Fibroblast of lung (primary cell): ENCODE measurements around the gene SCN8A. TPM values are rescaled to one million over a fixed set of nuclear protein-coding genes. Genes with fewer than 3 reads are reported as not detected.

Experiments used
- DNase-seq, 2 donors: peaks; one replicate each; pipeline versions ENCODE4 v3.0.0 to v3.0.0-alpha.2; 2010; ENCODE audit warnings: low read depth in 2 of 2
- H2AFZ ChIP-seq: 2 replicates; pipeline ENCODE4 v1.5.1; 2012; ENCODE audit warnings: low read length, control low read depth, inconsistent platforms
- H3K27ac ChIP-seq: 2 replicates; pipeline ENCODE4 v1.5.1; 2011; ENCODE audit warnings: low read length, control low read depth; ENCODE audit not compliant: insufficient read depth
- H3K27me3 ChIP-seq: 2 replicates; pipeline ENCODE4 v1.5.1; 2011; ENCODE audit warnings: mild to moderate bottlenecking, low read length; ENCODE audit not compliant: control insufficient read depth, insufficient read depth
- H3K36me3 ChIP-seq: 2 replicates; pipeline ENCODE4 v1.5.1; 2011; ENCODE audit warnings: low read length; ENCODE audit not compliant: control insufficient read depth, insufficient read depth
- H3K4me1 ChIP-seq: 2 replicates; pipeline ENCODE4 v1.5.1; 2011; ENCODE audit warnings: low read length; ENCODE audit not compliant: control insufficient read depth, insufficient read depth; ENCODE audit errors: extremely low read depth
- H3K4me2 ChIP-seq: 2 replicates; pipeline ENCODE4 v1.5.1; 2011; ENCODE audit warnings: low read length, control low read depth; ENCODE audit not compliant: insufficient read depth; ENCODE audit errors: extremely low read depth
- H3K4me3 ChIP-seq, 4 experiments: fragments of 200-600 bp in 1 of 4; sonication (generic) in 1 of 4; replicated peaks in 1 of 4; 2 replicates each; pipeline ENCODE4 v1.5.1; 2011 to 2016; ENCODE audit warnings: low read length in 4 of 4, low read depth in 3 of 4, mild to moderate bottlenecking in 3 of 4, control low read depth in 2 of 4, inconsistent platforms in 1 of 4, mixed read lengths in 1 of 4; ENCODE audit not compliant: insufficient read depth in 1 of 4; ENCODE audit errors: control extremely low read depth in 1 of 4
- H3K79me2 ChIP-seq: 2 replicates; pipeline ENCODE4 v1.5.1; 2012; ENCODE audit warnings: mild to moderate bottlenecking, low read length, inconsistent platforms; ENCODE audit not compliant: control insufficient read depth, insufficient read depth
- H3K9ac ChIP-seq: 2 replicates; pipeline ENCODE4 v1.5.1; 2011; ENCODE audit warnings: mild to moderate bottlenecking, low read length, control low read depth; ENCODE audit not compliant: insufficient read depth
- H3K9me3 ChIP-seq: 2 replicates; pipeline ENCODE4 v1.5.1; 2012; ENCODE audit warnings: low read depth, low read length; ENCODE audit not compliant: control insufficient read depth, insufficient read depth
- H4K20me1 ChIP-seq: 2 replicates; pipeline ENCODE4 v1.5.1; 2011; ENCODE audit warnings: low read length; ENCODE audit not compliant: control insufficient read depth, insufficient read depth; ENCODE audit errors: extremely low read depth
- CTCF ChIP-seq, 2 donors: IDR thresholded peaks in 1 of 2; conservative IDR thresholded peaks in 1 of 2; 1 replicate in 1 of 2; 2 replicates in 1 of 2; pipeline ENCODE4 v1.5.1; 2011 to 2012; ENCODE audit warnings: low read length in 2 of 2, control low read depth in 1 of 2, inconsistent platforms in 1 of 2, low read depth in 1 of 2, mild to moderate bottlenecking in 1 of 2
- EZH2 ChIP-seq: IDR thresholded peaks from 2 replicates; pipeline ENCODE4 v1.5.1; 2012; ENCODE audit warnings: low read length, control low read depth, mild to moderate bottlenecking; ENCODE audit errors: missing control alignments
- polyA plus RNA-seq, 2 donors: library from polyadenylated mRNA; depleted of rRNA in 1 of 2; stranded (reverse) in 1 of 2; unstranded in 1 of 2; fragments of >200 nt; gene quantifications; 2 replicates each; pipeline ENCODE4 v1.2.1, GENCODE V29; 2011 to 2012; ENCODE audit warnings: missing spikeins in 1 of 2
- total RNA-seq: library from RNA; depleted of rRNA; stranded (reverse); fragments of >200 nt; gene quantifications from 2 replicates; pipeline ENCODE4 v1.2.1, GENCODE V29; 2014

Gene SCN8A
- total and polyA plus RNA-seq, 2 donors (not counting 1 experiment from before 2014, with no cell fraction given), result 12.8 to 27.2 TPM

- Histone ChIP-seq H3K79me2 (no peaks in the 10 kb centered on the region), H2AFZ (no peak overlapping the region), H3K4me1 (peaks cover 9% of the 10 kb centered on the region), H3K4me3 (no peak overlapping the region), H3K9me3 (no peaks in the 10 kb centered on the region), H3K27ac (no peak overlapping the region), H4K20me1 (no peaks in the 10 kb centered on the region), H3K9ac (no peak overlapping the region), H3K36me3 (no peaks in the 10 kb centered on the region), H3K27me3 (no peaks in the 10 kb centered on the region), H3K4me2 (no peak overlapping the region)
- DNase-seq, result peak; percentile 8 to 56
- TF ChIP-seq EZH2, result no peak
- TF ChIP-seq CTCF (conservative IDR thresholded peaks at IDR 0.05 in 1 of 2, IDR thresholded peaks at IDR 0.05 in 1 of 2; ENCODE audit: low read depth in 1 of 2, low read length in 2 of 2), result no peak
Measured at GRCh38 chr12:51686727-51687126, 95.7 kb downstream of the SCN8A start.

- Histone ChIP-seq H3K4me2 (no peak overlapping the region), H2AFZ (no peak overlapping the region), H3K27ac (no peak overlapping the region), H3K4me3 (no peak overlapping the region), H3K9me3 (no peaks in the 10 kb centered on the region), H3K27me3 (no peaks in the 10 kb centered on the region), H3K36me3 (no peaks in the 10 kb centered on the region), H3K9ac (no peak overlapping the region), H4K20me1 (no peaks in the 10 kb centered on the region), H3K79me2 (no peaks in the 10 kb centered on the region), H3K4me1 (peaks cover 9% of the 10 kb centered on the region)
- no peak for DNase-seq
- TF ChIP-seq CTCF (conservative IDR thresholded peaks at IDR 0.05 in 1 of 2, IDR thresholded peaks at IDR 0.05 in 1 of 2; ENCODE audit: low read depth in 1 of 2, low read length in 2 of 2), result no peak
- TF ChIP-seq EZH2, result no peak
Measured at GRCh38 chr12:51687177-51687576, 96.1 kb downstream of the SCN8A start.

- no peak overlapping the region for H3K4me3 ChIP-seq
- TF ChIP-seq CTCF (conservative IDR thresholded peaks at IDR 0.05 in 1 of 2, IDR thresholded peaks at IDR 0.05 in 1 of 2; ENCODE audit: low read depth in 1 of 2, low read length in 2 of 2) (no peak), EZH2 (no peak)
- H3K4me1 ChIP-seq, result peaks cover 9% of the 10 kb centered on the region
- DNase-seq, result peak; percentile 48 to 52
- no peaks in the 10 kb centered on the region for H3K79me2 ChIP-seq
- H3K9me3 ChIP-seq, result no peaks in the 10 kb centered on the region
- no peaks in the 10 kb centered on the region for H3K27me3 ChIP-seq
- H3K36me3 ChIP-seq, result no peaks in the 10 kb centered on the region
- H3K9ac ChIP-seq, result no peak overlapping the region
- H2AFZ ChIP-seq, result no peak overlapping the region
- no peak overlapping the region for H3K27ac ChIP-seq
- no peaks in the 10 kb centered on the region for H4K20me1 ChIP-seq
- H3K4me2 ChIP-seq, result no peak overlapping the region
Measured at GRCh38 chr12:51687614-51688013, 96.6 kb downstream of the SCN8A start.
